ENCODE data around the gene TOGARAM2. TPM values are rescaled to one million over a fixed set of nuclear protein-coding genes. Genes with fewer than 3 reads are reported as not detected.

TOGARAM2 gene
- total RNA-seq, 1 donor from 2014 or later: 0.35 TPM

- Mint-ChIP-seq H3K27ac (ENCODE audit: unreplicated experiment) (peak within 1 kb of the TSS; percentile 40), H3K4me1 (peaks cover 36% of the 10 kb centered on the region), H3K36me3 (ENCODE audit: low read depth) (peaks cover 5% of the 10 kb centered on the region), H3K9me3 (peaks cover 4% of the 10 kb centered on the region), H3K4me3 (peak within 1 kb of the TSS; percentile 6), H3K27me3 (ENCODE audit: low read depth) (no peaks in the 10 kb centered on the region)
- no peak for DNase-seq (ENCODE audit: low read depth, low spot score)
- TF ChIP-seq CTCF (conservative IDR thresholded peaks at IDR 0.05): no peak
Observed at GRCh38 chr2:29074411-29074810, 93.3 kb downstream of the TOGARAM2 start, which contains the start of gene PCARE. TSS of gene PCARE (minus strand) at chr2:29074523. CDS start at chr2:29074261, 262 bp downstream.

DNA sequence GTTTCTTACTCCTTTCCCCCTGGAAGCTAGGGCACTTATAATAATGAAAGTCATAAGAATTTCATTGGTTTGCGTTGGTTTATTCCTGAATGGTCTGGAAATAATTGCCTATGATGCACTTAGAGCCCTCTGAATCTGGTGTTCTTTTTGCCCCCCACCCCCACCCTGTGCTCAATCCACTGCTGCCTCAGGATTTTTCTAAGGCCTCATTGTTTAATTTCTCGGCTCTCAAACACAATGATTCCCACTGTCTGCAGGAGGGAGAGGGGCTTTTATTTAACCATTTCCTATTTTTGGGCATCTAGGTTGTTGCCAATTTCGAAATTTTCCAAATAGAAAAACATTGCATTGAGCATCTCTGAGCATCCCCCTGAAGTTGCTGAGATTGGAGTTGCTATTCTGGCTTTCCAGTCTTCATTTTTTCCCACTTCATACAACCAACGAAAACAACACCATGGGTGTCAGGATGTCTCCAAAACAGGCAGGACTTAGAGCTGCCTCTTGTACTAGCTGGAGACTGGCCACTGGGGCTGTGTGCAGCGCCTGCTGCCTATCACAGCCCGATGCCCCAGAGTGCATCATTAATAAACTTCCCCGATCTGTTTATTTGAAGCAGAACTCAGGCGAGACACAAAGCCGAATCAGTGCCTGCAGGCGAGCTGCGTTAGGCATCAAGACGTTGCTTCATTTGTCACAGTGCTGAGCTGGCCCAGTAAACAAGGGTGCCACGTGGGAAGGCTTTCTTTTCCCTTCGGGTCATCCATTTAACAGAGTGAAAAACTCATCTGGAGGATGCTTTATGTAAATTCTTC lies 95.0 kb downstream of the TOGARAM2 start:
- H3K27ac Mint-ChIP-seq (ENCODE audit: unreplicated experiment): peak overlapping the region; percentile 81
- H3K27me3 Mint-ChIP-seq (ENCODE audit: low read depth): no peaks in the 10 kb centered on the region
- peak; percentile 26 for DNase-seq (ENCODE audit: low read depth, low spot score)
- peaks cover 5% of the 10 kb centered on the region for H3K36me3 Mint-ChIP-seq (ENCODE audit: low read depth)
- TF ChIP-seq CTCF (conservative IDR thresholded peaks at IDR 0.05): no peak
- H3K4me1 Mint-ChIP-seq: peaks cover 36% of the 10 kb centered on the region
- H3K9me3 Mint-ChIP-seq: peaks cover 4% of the 10 kb centered on the region
- peak overlapping the region; percentile 64 for H3K4me3 Mint-ChIP-seq

DNA sequence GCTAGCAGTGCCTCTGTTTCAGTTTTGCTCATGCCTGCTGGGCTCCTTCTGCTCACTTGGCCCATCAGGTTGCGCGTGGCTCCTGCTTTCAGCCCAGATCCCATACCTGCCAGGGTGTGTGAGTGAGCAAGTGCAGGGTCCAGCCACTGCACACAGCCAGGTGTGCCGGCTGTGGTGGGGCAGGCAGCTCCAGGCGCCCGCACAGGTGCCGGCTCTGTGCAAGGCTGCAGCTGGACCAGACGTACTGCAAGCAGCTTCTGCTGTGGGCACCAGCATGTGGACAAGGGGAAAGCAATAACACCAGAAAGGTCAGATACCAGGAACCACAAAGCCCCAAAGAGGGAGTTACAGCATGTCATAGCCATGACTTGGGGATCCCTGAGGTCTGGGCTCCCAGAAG lies 98.8 kb downstream of the TOGARAM2 start:
- Mint-ChIP-seq H3K4me1 (peaks cover 21% of the 10 kb centered on the region), H3K27ac (ENCODE audit: unreplicated experiment) (no peak overlapping the region), H3K27me3 (ENCODE audit: low read depth) (no peaks in the 10 kb centered on the region), H3K9me3 (peaks cover 7% of the 10 kb centered on the region), H3K4me3 (no peak overlapping the region), H3K36me3 (ENCODE audit: low read depth) (peaks cover 5% of the 10 kb centered on the region)
- TF ChIP-seq CTCF (conservative IDR thresholded peaks at IDR 0.05): no peak
- no peak for DNase-seq (ENCODE audit: low read depth, low spot score)

- no peaks in the 10 kb centered on the region for H3K27me3 Mint-ChIP-seq (ENCODE audit: low read depth)
- no peak for TF ChIP-seq CTCF (conservative IDR thresholded peaks at IDR 0.05)
- no peak overlapping the region for H3K27ac Mint-ChIP-seq (ENCODE audit: unreplicated experiment)
- H3K9me3 Mint-ChIP-seq: peaks cover 7% of the 10 kb centered on the region
- DNase-seq (ENCODE audit: low read depth, low spot score): no peak
- peaks cover 5% of the 10 kb centered on the region for H3K36me3 Mint-ChIP-seq (ENCODE audit: low read depth)
- no peak overlapping the region for H3K4me3 Mint-ChIP-seq
- peaks cover 9% of the 10 kb centered on the region for H3K4me1 Mint-ChIP-seq
Observed at GRCh38 chr2:29080886-29081743, 100.0 kb downstream of the TOGARAM2 start.

DNA sequence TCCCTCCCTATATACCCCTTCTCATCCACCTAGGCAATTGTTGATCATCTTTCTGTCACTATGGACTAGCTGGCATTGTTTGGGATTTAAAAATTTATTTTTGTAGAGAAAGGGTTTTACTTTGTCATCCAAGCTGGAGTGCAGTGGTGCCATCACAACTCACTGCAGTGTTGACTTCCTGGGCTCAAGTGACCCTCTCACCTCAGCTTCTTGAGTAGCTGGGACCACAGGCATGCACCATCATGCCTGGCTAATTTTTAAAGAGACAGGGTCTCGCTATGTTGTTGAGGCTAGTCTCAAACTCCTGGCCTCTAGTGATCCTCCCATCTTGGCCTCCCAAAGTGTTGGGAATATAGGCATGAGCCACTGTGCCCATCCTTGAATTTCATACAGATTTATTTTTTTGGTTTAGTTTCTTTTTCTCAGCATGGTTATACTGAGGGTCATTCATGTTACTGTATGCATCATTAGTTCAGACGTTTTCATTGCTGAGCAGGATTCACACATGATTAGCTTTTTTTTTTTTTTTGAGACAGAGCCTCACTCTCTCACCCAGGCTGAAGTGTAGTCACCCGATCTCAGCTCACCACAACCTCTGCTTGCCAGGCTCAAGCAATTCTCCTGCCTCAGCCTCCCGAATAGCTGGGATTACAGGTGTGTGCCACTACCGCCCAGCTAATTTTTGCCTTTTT lies 101.9 kb downstream of the TOGARAM2 start:
- TF ChIP-seq CTCF (conservative IDR thresholded peaks at IDR 0.05): no peak
- H3K9me3 Mint-ChIP-seq: peaks cover 7% of the 10 kb centered on the region
- H3K4me1 Mint-ChIP-seq: no peaks in the 10 kb centered on the region
- no peak overlapping the region for H3K4me3 Mint-ChIP-seq
- no peak for DNase-seq (ENCODE audit: low read depth, low spot score)
- H3K27me3 Mint-ChIP-seq (ENCODE audit: low read depth): no peaks in the 10 kb centered on the region
- peaks cover 3% of the 10 kb centered on the region for H3K36me3 Mint-ChIP-seq (ENCODE audit: low read depth)
- peak overlapping the region; percentile 92 for H3K27ac Mint-ChIP-seq (ENCODE audit: unreplicated experiment)

All from neural crest cell (in vitro differentiated cells).